Caco-2 (cell line): ENCODE measurements around the gene HERC4. TPM values are rescaled to one million over a fixed set of nuclear protein-coding genes. Genes with fewer than 3 reads are reported as not detected.

Source experiments
- BruUV-seq: library from RNA; stranded (reverse); fragments of 400-500 nt; replicated peaks from 2 replicates; lab custom pipeline; 2021; lab: Mats Ljungman, UMichigan
- CTCF ChIA-PET: fragments of 300-600 bp; sonication (Branson Sonifier 250); formaldehyde crosslinking; loops from one replicate; lab custom pipeline; 2022; ENCODE audit warnings: antibody characterized with exemption; lab: Charles Lee
- POLR2A ChIA-PET: fragments of 300-600 bp; sonication (Branson Sonifier 250); formaldehyde crosslinking; loops from one replicate; lab custom pipeline; 2022; ENCODE audit warnings: antibody characterized with exemption; lab: Charles Lee
- DNase-seq, 2 experiments: peaks; one replicate each; pipeline versions ENCODE4 v3.0.0 to v3.0.0-alpha.2; 2020 to 2022
- H3K27me3 ChIP-seq: replicated peaks from 2 replicates; pipeline ENCODE4 v1.6.0; 2011; ENCODE audit warnings: low read length; ENCODE audit not compliant: control insufficient read depth, insufficient read depth
- H3K36me3 ChIP-seq: 2 replicates; pipeline ENCODE4 v1.5.1; 2011; ENCODE audit warnings: low read length; ENCODE audit not compliant: control insufficient read depth, insufficient read depth
- H3K4me1 ChIP-seq: fragments of 250-450 bp; sonication (Bioruptor Pico); 2 replicates; pipeline ENCODE4 v1.5.1; 2020; ENCODE audit warnings: mild to moderate bottlenecking
- H3K4me3 ChIP-seq: 2 replicates; pipeline ENCODE4 v1.5.1; 2011; ENCODE audit warnings: low read depth, mild to moderate bottlenecking, control low read depth, low read length
- H3K9me3 ChIP-seq: fragments of 250-450 bp; sonication (Bioruptor Pico); 2 replicates; pipeline ENCODE4 v1.5.1; 2020; ENCODE audit warnings: mild to moderate bottlenecking, moderate library complexity
- H3K27ac Mint-ChIP-seq: one replicate; pipeline ENCODE4 v1.8.0; 2022; ENCODE audit warnings: mixed read lengths; ENCODE audit not compliant: unreplicated experiment
- H3K27me3 Mint-ChIP-seq: one replicate; pipeline ENCODE4 v1.8.0; 2022; ENCODE audit warnings: mixed read lengths; ENCODE audit not compliant: insufficient read depth, unreplicated experiment
- H3K36me3 Mint-ChIP-seq: one replicate; pipeline ENCODE4 v1.8.0; 2022; ENCODE audit warnings: mild to moderate bottlenecking, mixed read lengths; ENCODE audit not compliant: insufficient read depth, unreplicated experiment
- H3K4me1 Mint-ChIP-seq: one replicate; pipeline ENCODE4 v1.8.0; 2022; ENCODE audit warnings: low read depth, mixed read lengths; ENCODE audit not compliant: unreplicated experiment
- H3K4me3 Mint-ChIP-seq: one replicate; pipeline ENCODE4 v1.8.0; 2022; ENCODE audit warnings: mild to moderate bottlenecking, moderate library complexity, mixed read lengths; ENCODE audit not compliant: unreplicated experiment
- H3K9me3 Mint-ChIP-seq: one replicate; pipeline ENCODE4 v1.8.0; 2022; ENCODE audit warnings: mixed read lengths; ENCODE audit not compliant: unreplicated experiment
- CTCF ChIP-seq, 2 experiments: fragments of 200-600 bp in 1 of 2; IDR thresholded peaks; 1 replicate in 1 of 2; 2 replicates in 1 of 2; pipeline versions ENCODE4 v1.5.1 to v1.8.0; 2011 to 2022; ENCODE audit warnings: antibody characterized with exemption in 1 of 2, control low read depth in 1 of 2, inconsistent platforms in 1 of 2, low read depth in 1 of 2, low read length in 1 of 2, mild to moderate bottlenecking in 1 of 2, moderate library complexity in 1 of 2; ENCODE audit not compliant: insufficient read depth in 1 of 2, severe bottlenecking in 1 of 2, unreplicated experiment in 1 of 2
- intact Hi-C: fragments of 100-400 bp; cut with micrococcal nuclease; formaldehyde crosslinking; loops from one replicate; pipeline ENCODE4 v1.10.0; 2022; ENCODE audit not compliant: unreplicated experiment
- total RNA-seq: library from RNA; stranded (reverse); gene quantifications from 2 replicates; pipeline ENCODE4 v1.2.3, GENCODE V29; 2022

The HERC4 gene
- total RNA-seq, 1 experiment from 2014 or later = 59.4 TPM

GRCh38 chr10:68067029-68067428 is 8.1 kb downstream of the HERC4 start:
- DNase-seq = no peak
- BruUV-seq = no TSS peak
- H3K9me3 ChIP-seq = no peaks in the 10 kb centered on the region
- H3K4me3 ChIP-seq = no peak overlapping the region
- H3K27me3 ChIP-seq = no peaks in the 10 kb centered on the region
- Mint-ChIP-seq H3K4me3 (no peak overlapping the region), H3K27me3 (no peaks in the 10 kb centered on the region), H3K36me3 (peaks cover 40% of the 10 kb centered on the region), H3K4me1 (peaks cover 7% of the 10 kb centered on the region), H3K27ac (no peak overlapping the region), H3K9me3 (no peaks in the 10 kb centered on the region)
- CTCF ChIA-PET = no interaction called here
- peaks cover 3% of the 10 kb centered on the region; the same call in 1 of the 2 replicates for H3K36me3 ChIP-seq
- POLR2A ChIA-PET = no interaction called here
- H3K4me1 ChIP-seq = no peaks in the 10 kb centered on the region
- TF ChIP-seq CTCF (IDR thresholded peaks at IDR 0.05; ENCODE audit: insufficient read depth in 1 of 2, low read depth in 1 of 2, low read length in 1 of 2, severe bottlenecking in 1 of 2, unreplicated experiment in 1 of 2) = no peak
- intact Hi-C loops = no loop called here

- no peak overlapping the region for H3K4me3 ChIP-seq
- Mint-ChIP-seq H3K27ac (no peak overlapping the region), H3K4me1 (no peaks in the 10 kb centered on the region), H3K36me3 (peaks cover 12% of the 10 kb centered on the region), H3K4me3 (no peak overlapping the region), H3K27me3 (no peaks in the 10 kb centered on the region), H3K9me3 (no peaks in the 10 kb centered on the region)
- no peak for TF ChIP-seq CTCF (IDR thresholded peaks at IDR 0.05; ENCODE audit: insufficient read depth in 1 of 2, low read depth in 1 of 2, low read length in 1 of 2, severe bottlenecking in 1 of 2, unreplicated experiment in 1 of 2)
- intact Hi-C loops = no loop called here
- ChIA-PET CTCF (no interaction called here), POLR2A (no interaction called here)
- no peaks in the 10 kb centered on the region for H3K9me3 ChIP-seq
- H3K4me1 ChIP-seq = no peaks in the 10 kb centered on the region
- no TSS peak for BruUV-seq
- no peak for DNase-seq
- H3K36me3 ChIP-seq = no peaks in the 10 kb centered on the region
- H3K27me3 ChIP-seq = no peaks in the 10 kb centered on the region
These were observed 21.5 kb downstream of the HERC4 start for GRCh38 chr10:68053553-68053952.

GRCh38 chr10:68052463-68052862 is 22.6 kb downstream of the HERC4 start:
- no peak for DNase-seq
- Mint-ChIP-seq H3K36me3 (peaks cover 20% of the 10 kb centered on the region), H3K4me3 (no peak overlapping the region), H3K27me3 (no peaks in the 10 kb centered on the region), H3K9me3 (no peaks in the 10 kb centered on the region), H3K4me1 (peaks cover 8% of the 10 kb centered on the region), H3K27ac (no peak overlapping the region)
- H3K9me3 ChIP-seq = no peaks in the 10 kb centered on the region
- no peak for TF ChIP-seq CTCF (IDR thresholded peaks at IDR 0.05; ENCODE audit: insufficient read depth in 1 of 2, low read depth in 1 of 2, low read length in 1 of 2, severe bottlenecking in 1 of 2, unreplicated experiment in 1 of 2)
- H3K4me3 ChIP-seq = no peak overlapping the region
- no peaks in the 10 kb centered on the region for H3K36me3 ChIP-seq
- POLR2A ChIA-PET = no interaction called here
- no TSS peak for BruUV-seq
- H3K4me1 ChIP-seq = no peaks in the 10 kb centered on the region
- intact Hi-C loops = no loop called here
- H3K27me3 ChIP-seq = no peaks in the 10 kb centered on the region
- CTCF ChIA-PET = no interaction called here
